PC-3 (cell line): ENCODE measurements around the gene LLGL2.

Experiments
- CTCF ChIP-seq: fragments of 300-600 bp; sonication (generic); conservative IDR thresholded peaks from 2 replicates; pipeline ENCODE4 v1.5.1; 2017; ENCODE audit warnings: antibody characterized with exemption, low read depth, mild to moderate bottlenecking, low read length
- EZH2phosphoT487 ChIP-seq: fragments of 300-600 bp; sonication (generic); IDR thresholded peaks from 2 replicates; pipeline ENCODE4 v1.6.1; 2018; ENCODE audit warnings: mild to moderate bottlenecking, antibody characterized with exemption, low read length, borderline replicate concordance

GRCh38 chr17:75502721-75503329, 22.7 kb upstream of the LLGL2 start:
- TF ChIP-seq EZH2phosphoT487 (no peak), CTCF (no peak)
